Panc1 (cell line): Measurements from ENCODE around the gene CDKN1C. TPM values are rescaled to one million over a fixed set of nuclear protein-coding genes. Genes with fewer than 3 reads are reported as not detected.

Experiments used
- ATAC-seq: fragments of 200-7000 bp; cut with Tn5 transposase; 2 replicates; pipeline ENCODE4 v1.9.1; 2020; ENCODE audit warnings: mild to moderate bottlenecking, moderate library complexity
- BruUV-seq: library from RNA; stranded (reverse); fragments of 400-500 nt; replicated peaks from 2 replicates; lab custom pipeline; 2021; lab: Mats Ljungman, UMichigan
- CTCF ChIA-PET: fragments of 300-600 bp; sonication (Branson Sonifier 250); formaldehyde crosslinking; loops from one replicate; lab custom pipeline; 2022; ENCODE audit warnings: antibody characterized with exemption; lab: Charles Lee
- POLR2A ChIA-PET: fragments of 300-600 bp; sonication (Branson Sonifier 250); formaldehyde crosslinking; loops from one replicate; lab custom pipeline; 2022; ENCODE audit warnings: antibody characterized with exemption; lab: Charles Lee
- DNase-seq: peaks from one replicate; pipeline ENCODE4 v3.0.0-alpha.2; 2010; ENCODE audit warnings: low read depth, low spot score
- H3K27ac ChIP-seq: 2 replicates; pipeline ENCODE4 v1.5.1; 2011; ENCODE audit warnings: mild to moderate bottlenecking, low read length, inconsistent platforms
- H3K27me3 ChIP-seq: fragments of 200-500 bp; sonication (Bioruptor generic); 2 replicates; pipeline ENCODE4 v1.6.0; 2014; ENCODE audit warnings: low read length, inconsistent platforms; ENCODE audit not compliant: control insufficient read depth, insufficient read depth
- H3K36me3 ChIP-seq: fragments of 200-500 bp; sonication (Bioruptor generic); 2 replicates; pipeline ENCODE4 v1.5.1; 2014; ENCODE audit warnings: inconsistent platforms, mild to moderate bottlenecking, low read length, moderate library complexity; ENCODE audit not compliant: control insufficient read depth, insufficient read depth
- H3K4me1 ChIP-seq: 2 replicates; pipeline ENCODE4 v1.5.1; 2011; ENCODE audit warnings: inconsistent platforms, mild to moderate bottlenecking, low read length, moderate library complexity; ENCODE audit not compliant: control insufficient read depth, insufficient read depth
- H3K4me3 ChIP-seq, 2 experiments: 2 replicates each; pipeline ENCODE4 v1.5.1; 2011 to 2012; ENCODE audit warnings: low read depth in 2 of 2, low read length in 2 of 2, mild to moderate bottlenecking in 2 of 2, inconsistent platforms in 1 of 2, moderate library complexity in 1 of 2
- H3K9me3 ChIP-seq: fragments of 200-500 bp; sonication (Bioruptor generic); 2 replicates; pipeline ENCODE4 v1.5.1; 2014; ENCODE audit warnings: low read depth, mild to moderate bottlenecking, inconsistent platforms, low read length, moderate library complexity; ENCODE audit not compliant: control insufficient read depth, insufficient read depth
- CTCF ChIP-seq: fragments of 450-650 bp; IDR thresholded peaks from 2 replicates; pipeline ENCODE4 v1.5.1; 2017; ENCODE audit warnings: mild to moderate bottlenecking
- POLR2AphosphoS5 ChIP-seq: IDR thresholded peaks from 2 replicates; pipeline ENCODE4 v1.6.1; 2012; ENCODE audit warnings: mild to moderate bottlenecking, low read depth, low read length, moderate library complexity
- REST ChIP-seq, 2 experiments: IDR thresholded peaks; 2 replicates each; pipeline ENCODE4 v1.6.1; 2011 to 2012; ENCODE audit warnings: low read depth in 2 of 2, control low read depth in 1 of 2, low read length in 1 of 2, mild to moderate bottlenecking in 1 of 2, moderate library complexity in 1 of 2; ENCODE audit not compliant: insufficient read depth in 1 of 2
- SIN3A ChIP-seq: IDR thresholded peaks from 2 replicates; pipeline ENCODE4 v1.6.1; 2012; ENCODE audit warnings: low read depth, mild to moderate bottlenecking, low read length, moderate library complexity, borderline replicate concordance; ENCODE audit not compliant: insufficient read depth
- TCF7L2 ChIP-seq: IDR thresholded peaks from 2 replicates; pipeline ENCODE4 v1.6.1; 2011; ENCODE audit warnings: mild to moderate bottlenecking, low read depth, low read length, inconsistent platforms
- in situ Hi-C: cut with HindIII; loops from 2 replicates; pipeline ENCODE4 v1.10.0; 2016; ENCODE audit warnings: low sequenced_read_pairs, low pct_unique_long_range_greater_than_20kb
- intact Hi-C: fragments of 100-400 bp; cut with micrococcal nuclease; formaldehyde crosslinking; loops from one replicate; pipeline ENCODE4 v1.10.0; 2022; ENCODE audit not compliant: unreplicated experiment
- total RNA-seq: library from RNA; stranded (reverse); gene quantifications from one replicate; pipeline ENCODE4 v1.2.1, GENCODE V29; 2021; ENCODE audit not compliant: unreplicated experiment

CDKN1C gene
- total RNA-seq, 1 experiment from 2014 or later = 4.6 TPM

GRCh38 chr11:2910401-2910955 lies 24.9 kb upstream of the CDKN1C start:
- ATAC-seq (no peak), DNase-seq (no peak)
- no peak for TF ChIP-seq CTCF
- no peak for TF ChIP-seq TCF7L2
- no peak for TF ChIP-seq POLR2AphosphoS5
- no peak for TF ChIP-seq SIN3A
- no peak for TF ChIP-seq REST (IDR thresholded peaks at IDR 0.05; ENCODE audit: insufficient read depth in 1 of 2, low read depth in 2 of 2, low read length in 1 of 2)
- ChIA-PET CTCF (no interaction called here), POLR2A (no interaction called here)
- Histone ChIP-seq H3K27ac (no peak overlapping the region), H3K4me3 (no peak overlapping the region), H3K4me1 (peaks cover 41% of the 10 kb centered on the region), H3K9me3 (no peaks in the 10 kb centered on the region), H3K27me3 (no peaks in the 10 kb centered on the region), H3K36me3 (no peaks in the 10 kb centered on the region)
- intact Hi-C loops = no loop called here
- BruUV-seq = no TSS peak
- in situ Hi-C loops = no loop called here

- Histone ChIP-seq H3K4me1 (peaks cover 40% of the 10 kb centered on the region), H3K9me3 (no peaks in the 10 kb centered on the region), H3K27me3 (no peaks in the 10 kb centered on the region), H3K27ac (no peak overlapping the region), H3K36me3 (no peaks in the 10 kb centered on the region), H3K4me3 (no peak overlapping the region)
- no peak for TF ChIP-seq CTCF
- ChIA-PET POLR2A (no interaction called here), CTCF (no interaction called here)
- DNase-seq = no peak
- intact Hi-C loops (no loop called here), in situ Hi-C loops (no loop called here)
- no peak for ATAC-seq
- BruUV-seq = no TSS peak
Measured at GRCh38 chr11:2909133-2909902, 23.7 kb upstream of the CDKN1C start.
